ENCODE results near the gene SMC5. TPM values are rescaled to one million over a fixed set of nuclear protein-coding genes. Genes with fewer than 3 reads are reported as not detected.
"Not testable (repeated sequence)": the region's sequence is repeated elsewhere in the genome, so short reads cannot be mapped to it uniquely, and the experiment has no call there.

The SMC5 gene
- polyA plus RNA-seq, 1 of the 3 experiments (the other 2 are of a cell fraction): 5.3 TPM

- no peak overlapping the region for H3K4me2 ChIP-seq
- H3K27me3 ChIP-seq (ENCODE audit: insufficient read depth): no peaks in the 10 kb centered on the region
- no peaks in the 10 kb centered on the region for H4K20me1 ChIP-seq (ENCODE audit: insufficient read depth)
- H3K4me3 ChIP-seq (ENCODE audit: low read depth in 2 of 2, low read length in 1 of 2): no peak overlapping the region
- no peak for DNase-seq
- ChIA-PET CTCF (interaction anchor here (3.8 kb wide), 1 partner anchor 261 kb away, joined by 12 read pairs; no protein-coding TSS in a partner anchor), POLR2A (no interaction called here)
- H3K27ac ChIP-seq (ENCODE audit: low read depth in 2 of 2, low read length in 1 of 2): no peak overlapping the region
- H3K9me2 ChIP-seq: no peaks in the 10 kb centered on the region
- no peaks in the 10 kb centered on the region for H3K79me2 ChIP-seq (ENCODE audit: insufficient read depth)
- TF ChIP-seq RXRA (IDR thresholded peaks at IDR 0.05; ENCODE audit: borderline replicate concordance, low read depth): no peak
- no peak for TF ChIP-seq ZBTB33 (IDR thresholded peaks at IDR 0.05; ENCODE audit: borderline replicate concordance, low read depth)
- TF ChIP-seq, protein P1, sequence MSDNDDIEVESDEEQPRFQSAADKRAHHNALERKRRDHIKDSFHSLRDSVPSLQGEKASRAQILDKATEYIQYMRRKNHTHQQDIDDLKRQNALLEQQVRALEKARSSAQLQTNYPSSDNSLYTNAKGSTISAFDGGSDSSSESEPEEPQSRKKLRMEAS (IDR thresholded peaks at IDR 0.05; ENCODE audit: low read depth): no peak
- TF ChIP-seq, protein P2, sequence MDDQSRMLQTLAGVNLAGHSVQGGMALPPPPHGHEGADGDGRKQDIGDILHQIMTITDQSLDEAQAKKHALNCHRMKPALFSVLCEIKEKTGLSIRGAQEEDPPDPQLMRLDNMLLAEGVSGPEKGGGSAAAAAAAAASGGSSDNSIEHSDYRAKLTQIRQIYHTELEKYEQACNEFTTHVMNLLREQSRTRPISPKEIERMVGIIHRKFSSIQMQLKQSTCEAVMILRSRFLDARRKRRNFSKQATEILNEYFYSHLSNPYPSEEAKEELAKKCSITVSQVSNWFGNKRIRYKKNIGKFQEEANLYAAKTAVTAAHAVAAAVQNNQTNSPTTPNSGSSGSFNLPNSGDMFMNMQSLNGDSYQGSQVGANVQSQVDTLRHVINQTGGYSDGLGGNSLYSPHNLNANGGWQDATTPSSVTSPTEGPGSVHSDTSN (IDR thresholded peaks at IDR 0.05): no peak
- no peak for TF ChIP-seq RCOR1 (IDR thresholded peaks at IDR 0.05; ENCODE audit: low read length)
- no peak for TF ChIP-seq ELF1 (IDR thresholded peaks at IDR 0.05)
- TF ChIP-seq RFX5 (IDR thresholded peaks at IDR 0.05; ENCODE audit: low read length): no peak
- no peak for TF ChIP-seq FOXJ3 (CRISPR knock-in tag; IDR thresholded peaks at IDR 0.05)
- TF ChIP-seq, protein P3, sequence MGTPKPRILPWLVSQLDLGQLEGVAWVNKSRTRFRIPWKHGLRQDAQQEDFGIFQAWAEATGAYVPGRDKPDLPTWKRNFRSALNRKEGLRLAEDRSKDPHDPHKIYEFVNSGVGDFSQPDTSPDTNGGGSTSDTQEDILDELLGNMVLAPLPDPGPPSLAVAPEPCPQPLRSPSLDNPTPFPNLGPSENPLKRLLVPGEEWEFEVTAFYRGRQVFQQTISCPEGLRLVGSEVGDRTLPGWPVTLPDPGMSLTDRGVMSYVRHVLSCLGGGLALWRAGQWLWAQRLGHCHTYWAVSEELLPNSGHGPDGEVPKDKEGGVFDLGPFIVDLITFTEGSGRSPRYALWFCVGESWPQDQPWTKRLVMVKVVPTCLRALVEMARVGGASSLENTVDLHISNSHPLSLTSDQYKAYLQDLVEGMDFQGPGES (IDR thresholded peaks at IDR 0.05; ENCODE audit: low read depth, low read length): no peak
- TF ChIP-seq, protein P4, sequence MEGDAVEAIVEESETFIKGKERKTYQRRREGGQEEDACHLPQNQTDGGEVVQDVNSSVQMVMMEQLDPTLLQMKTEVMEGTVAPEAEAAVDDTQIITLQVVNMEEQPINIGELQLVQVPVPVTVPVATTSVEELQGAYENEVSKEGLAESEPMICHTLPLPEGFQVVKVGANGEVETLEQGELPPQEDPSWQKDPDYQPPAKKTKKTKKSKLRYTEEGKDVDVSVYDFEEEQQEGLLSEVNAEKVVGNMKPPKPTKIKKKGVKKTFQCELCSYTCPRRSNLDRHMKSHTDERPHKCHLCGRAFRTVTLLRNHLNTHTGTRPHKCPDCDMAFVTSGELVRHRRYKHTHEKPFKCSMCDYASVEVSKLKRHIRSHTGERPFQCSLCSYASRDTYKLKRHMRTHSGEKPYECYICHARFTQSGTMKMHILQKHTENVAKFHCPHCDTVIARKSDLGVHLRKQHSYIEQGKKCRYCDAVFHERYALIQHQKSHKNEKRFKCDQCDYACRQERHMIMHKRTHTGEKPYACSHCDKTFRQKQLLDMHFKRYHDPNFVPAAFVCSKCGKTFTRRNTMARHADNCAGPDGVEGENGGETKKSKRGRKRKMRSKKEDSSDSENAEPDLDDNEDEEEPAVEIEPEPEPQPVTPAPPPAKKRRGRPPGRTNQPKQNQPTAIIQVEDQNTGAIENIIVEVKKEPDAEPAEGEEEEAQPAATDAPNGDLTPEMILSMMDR (IDR thresholded peaks at IDR 0.05): no peak
- no peak for TF ChIP-seq EP300 (IDR thresholded peaks at IDR 0.05; ENCODE audit: borderline replicate concordance in 1 of 2, low read depth in 1 of 2, low read length in 1 of 2)
- TF ChIP-seq MEF2A (IDR thresholded peaks at IDR 0.05; ENCODE audit: borderline replicate concordance, low read depth): no peak
- TF ChIP-seq MXI1 (IDR thresholded peaks at IDR 0.05; ENCODE audit: low read depth, low read length): no peak
- no peaks in the 10 kb centered on the region for H3F3A ChIP-seq (replicated peaks; ENCODE audit: insufficient read depth)
- H3K36me3 ChIP-seq (replicated peaks in 1 of 2; ENCODE audit: control insufficient read depth in 1 of 2, insufficient read depth in 2 of 2, low read length in 1 of 2): no peaks in the 10 kb centered on the region
- H2AFZ ChIP-seq (ENCODE audit: low read depth): no peak overlapping the region
- H3K9ac ChIP-seq: no peak overlapping the region
- 13% methylated on average over 3 of the region's 4 CpGs for WGBS (ENCODE audit: low lambda C conversion rate)
- H3K9me3 ChIP-seq: no peaks in the 10 kb centered on the region
- no peaks in the 10 kb centered on the region for H3K4me1 ChIP-seq (ENCODE audit: control insufficient read depth in 1 of 2, insufficient read depth in 2 of 2, low read depth in 1 of 2, low read length in 1 of 2)
Measured at GRCh38 chr9:70232476-70232875, 26.3 kb upstream of the SMC5 start.

GRCh38 chr9:70234208-70234607, 24.6 kb upstream of the SMC5 start:
- H3K79me2 ChIP-seq (ENCODE audit: insufficient read depth); H3K9me3 ChIP-seq; DNase-seq; H3F3A ChIP-seq (replicated peaks; ENCODE audit: insufficient read depth); H3K9ac ChIP-seq; H3K4me3 ChIP-seq (ENCODE audit: low read depth in 2 of 2, low read length in 1 of 2); H3K36me3 ChIP-seq (replicated peaks in 1 of 2; ENCODE audit: control insufficient read depth in 1 of 2, insufficient read depth in 2 of 2, low read length in 1 of 2); H3K4me1 ChIP-seq (ENCODE audit: control insufficient read depth in 1 of 2, insufficient read depth in 2 of 2, low read depth in 1 of 2, low read length in 1 of 2); H3K27ac ChIP-seq (ENCODE audit: low read depth in 2 of 2, low read length in 1 of 2); POLR2A ChIA-PET; H3K4me2 ChIP-seq; H3K27me3 ChIP-seq (ENCODE audit: insufficient read depth); H2AFZ ChIP-seq (ENCODE audit: low read depth); H3K9me2 ChIP-seq; H4K20me1 ChIP-seq (ENCODE audit: insufficient read depth): not testable (repeated sequence)
- CTCF ChIA-PET: interaction anchor here (3.8 kb wide), 1 partner anchor 263 kb away, joined by 12 read pairs; no protein-coding TSS in a partner anchor
- WGBS (ENCODE audit: low lambda C conversion rate): 87% methylated on average over 5 of the region's 9 CpGs

DNA sequence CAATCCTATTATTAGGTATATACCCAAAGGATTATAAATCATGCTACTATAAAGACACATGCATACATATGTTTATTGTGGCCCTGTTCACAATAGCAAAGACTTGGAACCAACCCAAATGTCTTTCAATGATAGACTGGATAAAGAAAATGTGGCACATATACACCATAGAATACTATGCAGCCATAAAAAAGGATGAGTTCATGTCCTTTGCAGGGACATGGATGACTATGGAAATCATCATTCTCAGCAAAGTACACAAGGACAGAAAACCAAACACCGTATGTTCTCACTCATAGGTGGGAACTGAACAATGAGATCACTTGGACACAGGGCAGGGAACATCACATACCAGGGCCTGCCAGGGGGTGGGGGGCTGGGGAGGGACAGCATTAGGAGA, 12.8 kb upstream of the SMC5 start:
- H3K4me1 ChIP-seq (ENCODE audit: control insufficient read depth in 1 of 2, insufficient read depth in 2 of 2, low read depth in 1 of 2, low read length in 1 of 2); H3K4me3 ChIP-seq (ENCODE audit: low read depth in 2 of 2, low read length in 1 of 2); H3K9me3 ChIP-seq; H3K9me2 ChIP-seq; H3K36me3 ChIP-seq (replicated peaks in 1 of 2; ENCODE audit: control insufficient read depth in 1 of 2, insufficient read depth in 2 of 2, low read length in 1 of 2); H3K4me2 ChIP-seq; H3F3A ChIP-seq (replicated peaks; ENCODE audit: insufficient read depth); H4K20me1 ChIP-seq (ENCODE audit: insufficient read depth); DNase-seq; H3K79me2 ChIP-seq (ENCODE audit: insufficient read depth); H2AFZ ChIP-seq (ENCODE audit: low read depth); H3K27me3 ChIP-seq (ENCODE audit: insufficient read depth); POLR2A ChIA-PET; H3K27ac ChIP-seq (ENCODE audit: low read depth in 2 of 2, low read length in 1 of 2); CTCF ChIA-PET; H3K9ac ChIP-seq: not testable (repeated sequence)
- WGBS (ENCODE audit: low lambda C conversion rate): 73% methylated on average over 1 of the region's 1 CpG
